AG08396 (cell line): Measurements from ENCODE around the gene ZNF732.
"Not testable (repeated sequence)": the region's sequence is repeated elsewhere in the genome, so short reads cannot be mapped to it uniquely, and the experiment has no call there.

ENCODE experiments used
- DNase-seq: peaks from one replicate; pipeline ENCODE4 v3.0.0; 2012; ENCODE audit warnings: low spot score, mixed read lengths

ZNF732 gene

DNA sequence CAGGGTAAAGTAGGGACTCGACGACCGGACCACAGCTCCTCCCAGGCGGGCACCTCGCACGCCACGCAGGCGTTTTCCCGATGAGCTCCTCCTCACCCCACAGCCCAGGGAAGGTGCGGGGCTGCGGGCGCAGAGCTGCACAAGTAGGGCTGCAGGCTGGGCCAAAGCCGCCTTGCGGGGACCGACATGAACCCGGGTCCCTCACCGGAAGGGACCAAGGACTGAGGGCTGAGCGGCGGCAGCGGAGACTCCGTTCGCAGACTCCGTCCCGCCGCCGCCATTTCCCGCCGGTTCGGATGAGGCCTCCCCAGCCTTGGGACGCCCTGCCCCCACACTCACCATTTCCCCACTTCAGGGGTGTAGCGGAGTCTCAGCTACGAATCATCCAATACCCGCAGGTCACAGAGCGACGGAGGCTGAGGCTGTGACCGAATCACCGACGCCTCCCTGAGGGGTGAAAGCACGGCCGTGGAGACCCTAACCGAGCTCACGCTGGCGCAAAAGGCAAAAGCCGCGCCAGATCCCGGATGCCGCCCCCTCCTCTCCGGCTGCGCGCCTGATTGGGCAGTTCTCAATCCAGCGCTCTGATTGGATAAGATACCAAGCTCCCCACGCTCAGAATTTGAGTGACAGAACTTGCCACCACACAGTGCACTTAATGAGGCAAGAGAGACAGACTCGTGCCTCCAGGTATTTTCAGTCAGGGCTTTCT is at the start of gene ZNF732:
Gene ZNF732 (minus strand): TSS at position 506 of the 712 bp plus-strand sequence. CDS start 164 bp downstream, at position 342.
- peak; percentile 75 for DNase-seq

DNA sequence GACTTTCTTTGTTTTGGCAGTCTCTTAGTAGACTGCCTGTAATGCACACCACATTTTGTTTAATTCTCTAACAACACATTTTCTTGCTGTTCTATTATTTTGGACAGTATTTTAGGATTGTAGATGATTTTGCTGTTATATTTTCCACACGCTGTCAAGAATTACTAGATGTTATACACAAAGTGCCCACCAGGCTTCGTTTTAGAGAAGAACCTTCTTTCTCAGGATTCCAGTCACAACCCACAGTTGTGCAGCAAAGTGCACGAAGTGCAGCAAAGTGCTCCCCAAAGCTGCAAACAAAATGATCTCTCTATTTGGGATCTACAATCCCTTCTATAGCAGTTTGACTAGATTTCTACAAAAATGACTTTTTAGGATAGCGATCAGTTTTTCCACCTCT is 34.7 kb upstream of the ZNF732 start:
- no peak for DNase-seq

DNA sequence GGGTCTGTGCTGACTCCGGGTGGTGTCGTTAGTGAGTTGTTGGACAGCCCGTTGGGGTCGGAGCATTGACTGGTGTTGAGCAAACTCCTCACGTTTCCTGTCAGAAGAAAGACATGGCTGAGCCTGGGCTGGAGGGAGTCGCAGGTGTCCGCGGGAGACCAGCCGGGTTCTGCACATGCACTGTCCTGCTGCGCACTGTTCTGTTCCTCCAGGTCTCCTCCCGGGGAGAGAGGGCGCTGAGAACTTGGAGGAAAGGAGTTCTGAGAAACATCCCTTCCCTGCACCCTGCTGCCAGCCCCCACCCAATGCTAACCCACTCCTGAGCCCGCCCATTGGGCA is 33.5 kb upstream of the ZNF732 start:
- DNase-seq, result no peak

DNA sequence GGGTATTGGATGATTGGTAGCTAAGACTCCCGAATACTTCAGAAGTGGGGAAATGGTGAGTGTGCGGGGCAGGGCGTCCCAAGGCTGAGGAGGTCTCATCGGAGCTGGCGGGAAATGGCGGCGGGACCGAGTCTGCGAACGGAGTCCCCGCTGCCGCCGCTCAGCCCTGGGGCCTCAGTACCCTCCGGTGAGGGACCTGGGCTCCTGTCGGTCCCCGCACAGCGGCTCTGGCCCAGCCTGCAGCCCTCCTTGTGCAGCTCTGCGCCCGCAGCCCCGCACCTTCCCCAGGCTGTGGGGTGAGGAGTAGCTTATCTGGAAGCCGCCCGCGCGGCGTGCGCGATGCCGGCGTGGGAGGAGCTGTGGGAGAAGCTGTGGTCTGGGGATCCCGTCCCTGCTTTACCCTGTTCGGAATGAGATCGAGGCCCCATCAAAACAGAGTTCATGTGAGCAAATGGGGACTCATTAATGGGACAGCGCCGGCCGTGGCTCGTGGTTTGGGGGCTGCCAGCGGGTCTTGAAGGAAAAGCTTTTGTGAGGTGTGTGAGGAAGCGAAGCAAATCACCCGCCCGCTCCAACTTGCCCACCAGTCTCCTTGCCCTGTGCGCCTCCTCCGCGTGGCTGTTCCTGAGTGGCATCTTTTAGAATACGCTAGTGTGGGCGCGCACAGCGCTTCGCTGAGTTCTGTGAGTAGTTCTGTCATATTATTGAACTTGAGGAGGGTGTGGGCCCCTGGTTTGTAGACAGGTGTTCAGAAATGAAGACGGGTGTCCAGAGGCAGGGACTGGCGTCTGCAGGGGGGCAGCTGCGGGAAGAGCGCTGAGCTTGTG is 32.9 kb upstream of the ZNF732 start:
- peak; percentile 47 for DNase-seq

DNA sequence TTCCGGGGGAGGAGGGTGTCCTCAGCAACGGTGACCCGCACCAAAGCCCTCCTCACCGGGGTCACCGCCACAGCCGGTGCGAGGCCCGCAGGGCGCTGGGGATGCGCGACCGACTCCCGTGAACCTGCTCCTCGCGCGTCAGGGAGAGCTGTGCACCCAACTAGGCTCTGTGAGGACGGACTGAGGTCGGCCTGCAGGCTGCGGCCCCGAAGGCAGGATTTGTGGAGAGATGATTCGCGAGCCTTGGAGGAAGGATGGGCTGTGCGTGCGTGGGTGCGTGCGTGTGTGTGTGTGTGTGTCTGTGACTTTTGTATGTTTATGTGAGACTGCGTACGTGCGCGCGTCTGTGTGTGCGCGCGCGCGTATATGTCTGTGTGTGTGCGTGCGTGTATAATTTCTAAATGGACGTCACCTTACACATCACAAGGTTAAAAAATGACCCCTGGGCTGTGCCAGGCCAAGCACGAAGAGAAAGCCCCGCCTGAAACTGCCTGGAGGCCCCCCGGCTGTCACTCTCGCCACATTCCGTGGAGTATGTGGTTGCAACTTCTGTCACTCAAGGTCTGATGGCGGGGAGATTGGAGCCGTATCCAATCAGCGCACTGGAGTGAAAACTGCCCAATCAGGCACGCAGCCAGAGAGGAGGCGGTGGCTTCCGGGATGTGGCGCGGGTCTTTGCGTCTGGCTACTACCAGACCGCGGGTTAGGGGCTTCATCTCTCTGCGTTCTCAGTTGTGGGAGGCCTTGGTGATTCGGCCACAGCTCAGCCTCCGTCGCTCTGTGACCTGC is 32.1 kb upstream of the ZNF732 start, which contains the start of gene ZNF141:
Gene ZNF141 (plus strand): TSS at position 672 of the 789 bp plus-strand sequence. CDS start 170 bp downstream, outside the sequence.
- peak; percentile 99 for DNase-seq

DNA sequence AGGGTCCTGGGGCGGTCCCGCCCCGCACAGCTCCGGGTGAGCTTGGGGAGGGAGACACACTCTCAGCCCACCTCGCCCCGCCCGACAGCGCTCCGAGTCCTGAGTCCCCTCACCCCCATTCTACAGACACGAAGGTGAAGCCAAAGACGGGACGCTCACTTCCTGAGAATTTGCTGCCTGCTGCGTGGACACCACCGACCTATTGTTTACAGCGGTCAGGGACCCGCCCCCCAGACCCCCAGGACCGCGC is 31.5 kb upstream of the ZNF732 start:
- no peak for DNase-seq

DNA sequence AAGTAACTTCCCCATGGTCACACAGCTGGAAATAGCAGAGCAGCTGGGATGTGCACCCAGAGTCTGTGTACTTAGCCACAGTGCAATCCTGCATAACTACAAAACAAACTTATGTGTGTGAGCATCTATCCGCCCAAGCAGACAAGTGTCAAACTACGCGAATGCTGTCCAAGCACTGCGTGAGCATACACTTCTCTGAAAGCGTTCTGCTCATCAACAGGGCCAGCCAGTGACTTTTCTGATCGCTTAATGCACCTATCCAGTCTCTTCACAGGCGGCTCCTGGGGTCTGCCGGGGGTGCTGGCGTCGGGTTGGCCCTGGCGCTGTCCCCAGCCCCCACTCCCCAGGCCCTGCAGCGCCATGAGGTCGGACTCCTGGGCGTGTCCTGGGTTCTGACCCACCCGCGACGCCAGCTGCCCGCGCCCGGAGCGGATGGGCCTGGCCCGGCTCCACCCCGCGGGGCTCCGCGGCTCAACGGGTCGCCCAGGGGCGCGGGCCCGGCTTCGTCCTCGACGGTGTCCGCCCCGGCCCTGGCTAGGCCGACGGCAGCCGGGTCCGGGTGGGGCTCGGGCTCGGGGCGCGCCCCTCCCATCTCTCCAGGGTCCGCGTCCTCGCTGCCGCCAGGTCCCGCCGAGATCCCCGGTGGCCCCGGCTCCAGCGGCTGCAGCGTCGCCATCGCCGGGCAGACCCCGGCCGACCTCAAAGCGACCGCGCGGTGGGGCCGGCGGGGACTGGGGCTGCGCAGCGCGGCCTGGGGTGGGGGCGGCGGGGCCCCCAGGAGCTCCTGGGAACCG is 31.0 kb upstream of the ZNF732 start:
- DNase-seq, result peak; percentile 47

DNA sequence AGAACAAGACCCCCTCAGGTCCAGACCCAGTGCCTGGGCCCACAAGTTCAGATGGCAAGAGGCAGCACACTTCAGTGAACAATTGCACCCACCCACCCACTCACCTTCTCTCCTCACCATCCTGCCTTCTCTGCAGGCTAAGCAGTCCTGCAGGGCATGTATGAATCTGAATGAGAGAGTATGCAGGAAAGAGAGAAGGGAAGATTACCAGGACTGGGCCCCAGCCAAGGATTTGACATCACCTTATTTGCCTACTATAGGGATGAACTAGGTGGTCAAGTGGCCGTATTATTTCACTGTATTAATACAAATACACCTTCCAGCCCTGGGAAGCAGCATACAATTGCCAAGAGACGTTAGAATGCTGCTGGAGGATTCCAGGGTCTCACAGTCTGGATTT is 30.2 kb upstream of the ZNF732 start:
- no peak for DNase-seq

DNA sequence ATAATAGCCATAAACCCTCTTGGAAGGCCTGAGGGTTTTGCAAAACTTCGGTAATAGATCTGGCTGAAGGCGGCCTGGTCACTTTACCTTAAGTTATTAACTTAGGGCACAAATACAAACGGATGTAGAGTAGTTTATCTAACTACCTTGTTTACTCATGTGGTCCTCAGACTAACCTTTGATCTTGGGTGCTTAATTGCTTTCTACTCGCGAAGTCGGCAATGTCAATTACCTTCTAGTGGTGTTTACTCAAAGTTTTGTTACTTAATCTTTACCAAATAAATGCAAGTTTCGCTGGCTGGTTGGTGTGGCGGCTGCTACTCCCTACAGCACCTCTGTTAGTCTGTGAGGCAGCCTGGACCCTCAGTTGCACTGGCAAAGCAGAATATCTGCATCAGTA is 23.5 kb upstream of the ZNF732 start:
- no peak for DNase-seq

DNA sequence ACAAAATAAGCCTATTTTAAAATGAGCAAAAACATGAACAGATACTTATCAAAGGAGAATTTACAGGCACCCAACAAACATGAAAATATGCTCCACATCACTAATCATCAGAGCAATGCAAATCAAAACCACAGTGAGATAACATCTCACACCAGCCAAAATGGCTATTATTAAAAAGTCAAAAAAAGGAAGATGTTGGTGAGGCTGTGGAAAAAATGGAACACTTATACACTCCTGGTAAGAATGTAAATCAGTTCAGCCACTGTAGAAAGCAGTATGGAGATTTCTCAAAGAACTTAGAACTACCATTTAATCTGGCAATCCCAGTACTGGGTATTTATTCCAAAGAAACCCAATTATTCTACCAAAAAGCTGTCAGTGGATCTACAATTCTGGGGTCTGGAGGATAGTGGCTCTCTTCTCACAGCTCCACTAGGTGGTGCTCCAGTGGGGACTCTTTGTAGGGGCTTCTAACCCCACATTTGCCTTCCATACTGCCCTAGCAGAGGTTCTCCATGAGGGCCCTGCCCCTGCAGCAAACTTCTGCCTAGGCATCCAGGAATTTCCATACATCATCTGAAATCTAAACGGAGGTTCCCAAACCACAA is 9.1 kb upstream of the ZNF732 start:
- no peak for DNase-seq

DNA sequence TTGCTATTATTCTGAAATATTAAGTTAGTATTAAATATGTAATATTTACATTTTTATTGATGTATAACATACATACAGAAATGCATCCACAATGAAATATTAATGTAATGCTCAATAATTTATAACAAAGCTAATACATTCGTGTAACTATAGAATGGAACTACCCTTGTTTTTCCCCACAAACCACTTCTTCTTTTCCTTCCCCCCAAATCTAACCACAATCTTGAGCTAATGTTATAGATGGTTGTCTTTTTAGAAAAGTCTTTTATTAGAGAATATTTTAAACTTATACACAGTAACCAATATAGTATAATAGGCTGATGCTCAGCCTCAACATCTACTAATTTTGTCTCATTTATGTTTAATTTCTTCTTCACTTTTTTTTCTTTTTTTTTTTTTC is 4.5 kb upstream of the ZNF732 start:
- DNase-seq, result no peak

DNA sequence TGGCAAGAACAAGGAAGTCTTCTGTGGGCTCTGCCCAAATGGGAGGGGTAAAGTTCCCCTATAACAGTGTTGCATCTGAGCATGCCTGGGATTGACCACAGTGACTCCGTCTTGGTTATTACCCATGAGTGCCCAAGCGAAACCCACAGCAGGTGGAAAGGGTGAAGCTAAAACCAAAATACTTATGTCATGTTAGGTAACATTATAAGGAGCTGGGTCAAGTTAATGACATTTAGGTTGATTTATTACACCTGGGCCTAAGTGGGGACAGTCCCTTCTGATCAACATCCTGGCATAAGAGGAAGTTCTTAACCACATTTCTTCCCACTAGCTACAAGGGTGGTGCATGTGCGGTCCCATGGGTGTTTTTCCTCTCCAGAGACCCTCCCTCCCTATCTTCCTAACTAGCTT is 1.3 kb upstream of the ZNF732 start:
- DNase-seq, result no peak

DNA sequence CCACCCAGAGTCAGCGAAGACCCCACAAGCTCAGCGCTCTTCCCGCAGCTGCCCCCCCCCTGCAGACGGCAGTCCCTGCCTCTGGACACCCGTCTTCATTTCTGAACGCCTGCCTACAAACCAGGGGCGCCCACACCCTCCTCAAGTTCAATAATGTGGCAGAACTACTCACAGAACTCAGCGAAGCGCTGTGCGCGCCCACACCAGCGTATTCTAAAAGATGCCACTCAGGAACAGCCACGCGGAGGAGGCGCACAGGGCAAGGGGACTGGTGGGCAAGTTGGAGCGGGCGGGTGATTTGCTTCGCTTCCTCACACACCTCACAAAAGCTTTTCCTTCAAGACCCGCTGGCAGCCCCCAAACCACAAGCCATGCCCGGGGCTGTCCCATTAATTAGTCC is 758 bp downstream of the ZNF732 start:
- DNase-seq, result not testable (repeated sequence)

DNA sequence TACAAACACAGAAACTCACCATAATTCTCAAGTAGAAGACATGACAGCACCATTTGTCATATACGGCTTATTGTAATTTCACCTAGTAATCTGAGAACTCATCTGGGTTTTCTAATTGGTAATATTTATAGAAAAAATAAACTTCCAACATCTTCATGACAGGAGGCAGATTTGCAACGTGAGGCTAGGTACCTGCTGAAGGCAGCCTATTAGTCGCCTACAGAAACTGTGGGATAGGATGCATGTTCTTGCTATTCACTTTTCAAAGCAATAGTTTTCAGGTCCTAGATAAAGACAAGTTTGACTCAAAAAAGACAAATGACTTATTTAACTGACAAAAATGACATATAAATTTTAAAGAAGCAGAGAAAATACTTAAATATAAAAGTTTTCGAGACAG is 2.9 kb downstream of the ZNF732 start:
- no peak for DNase-seq

DNA sequence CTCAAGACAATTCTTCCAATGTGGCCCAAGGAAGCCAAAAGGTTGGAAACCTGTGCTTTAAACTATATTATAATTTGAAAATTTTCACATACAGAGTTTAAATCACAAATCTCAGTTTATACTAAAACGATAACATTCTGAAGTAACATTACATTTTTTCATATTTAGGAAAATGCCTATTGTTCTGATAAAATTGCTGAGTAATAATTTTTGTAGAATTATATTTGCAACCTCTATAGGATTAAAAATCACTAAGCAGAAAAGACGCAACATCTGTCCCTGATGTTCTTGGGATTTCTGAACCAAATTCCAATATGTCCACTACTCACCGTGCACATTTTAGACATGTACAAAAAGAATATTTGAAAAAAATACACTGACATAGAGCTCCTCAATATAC is 10.5 kb downstream of the ZNF732 start:
- DNase-seq, result no peak

DNA sequence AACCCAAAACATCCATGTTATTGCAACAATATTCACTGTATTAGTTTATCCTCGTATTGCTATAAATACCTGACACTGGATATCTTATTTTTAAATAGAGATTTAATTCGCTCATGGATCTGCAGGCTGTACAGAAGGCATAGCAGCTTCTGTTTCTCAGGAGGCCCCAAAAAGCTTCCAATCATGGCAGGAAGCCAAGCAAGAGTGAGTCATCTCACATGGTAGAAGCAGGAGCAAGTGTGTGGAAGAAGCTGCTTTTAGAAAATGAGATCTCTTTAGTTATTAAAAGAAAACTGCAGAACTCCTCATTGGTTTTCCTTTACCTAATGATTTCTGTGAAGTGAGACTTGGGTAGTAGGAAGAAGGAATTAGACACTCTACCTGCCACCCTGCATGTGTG is 16.4 kb downstream of the ZNF732 start:
- DNase-seq, result no peak

DNA sequence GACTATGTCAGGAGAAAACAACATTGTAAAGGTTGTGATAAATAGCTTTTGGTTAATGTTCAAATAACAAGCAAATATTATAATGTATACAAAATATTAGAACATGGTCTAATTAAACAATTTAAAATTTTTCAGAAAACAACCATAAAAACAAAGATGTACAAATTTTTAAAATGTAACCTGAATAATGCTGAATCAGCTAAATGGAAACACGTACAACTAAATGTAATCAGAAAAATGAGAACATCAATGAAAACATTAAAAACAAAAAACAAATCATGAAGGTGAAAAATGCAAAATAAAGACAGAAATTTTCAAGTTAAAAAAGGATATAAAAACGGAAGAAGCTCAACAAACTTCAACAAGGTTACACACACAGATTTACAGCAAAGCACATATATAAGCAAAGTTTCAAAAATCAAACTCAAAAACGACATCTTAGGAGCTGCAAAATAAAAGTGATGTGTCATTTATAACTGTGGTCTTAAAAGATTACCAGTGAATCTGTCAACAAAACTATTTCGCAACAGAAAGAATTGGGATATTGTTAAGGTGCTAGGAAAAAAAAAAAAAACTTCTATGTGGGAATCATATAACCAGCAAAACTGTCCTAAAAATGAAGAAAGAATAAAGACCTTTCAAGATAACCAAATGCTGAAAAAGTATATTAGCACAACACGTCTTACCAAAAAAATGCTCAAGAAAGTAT is 31.8 kb downstream of the ZNF732 start:
- no peak for DNase-seq

DNA sequence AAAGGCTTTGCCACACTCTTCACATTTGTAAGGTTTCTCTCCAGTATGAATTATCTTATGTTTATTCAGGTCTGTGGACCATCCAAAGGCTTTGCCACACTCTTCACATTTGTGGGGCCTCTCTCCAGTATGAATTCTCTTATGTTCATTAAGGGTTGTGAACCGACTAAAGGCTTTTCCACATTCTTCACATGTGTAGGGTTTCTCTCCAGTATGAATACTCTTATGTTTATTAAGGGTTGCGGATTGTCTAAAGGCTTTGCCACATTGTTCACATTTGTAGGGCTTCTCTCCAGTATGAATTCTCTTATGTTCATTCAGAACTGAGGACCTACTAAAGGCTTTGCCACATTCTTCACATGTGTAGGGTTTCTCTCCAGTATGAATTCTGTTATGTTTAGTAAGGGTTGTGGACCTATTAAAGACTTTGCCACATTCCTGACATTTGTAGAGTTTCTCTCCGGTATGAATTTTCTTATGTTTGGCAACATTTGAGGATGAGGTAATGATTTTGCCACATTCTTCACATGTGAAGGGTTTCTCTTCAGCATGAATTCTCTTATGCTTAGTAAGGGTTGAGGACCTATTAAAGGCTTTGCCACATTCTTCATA is 33.7 kb downstream of the ZNF732 start:
- no peak for DNase-seq

DNA sequence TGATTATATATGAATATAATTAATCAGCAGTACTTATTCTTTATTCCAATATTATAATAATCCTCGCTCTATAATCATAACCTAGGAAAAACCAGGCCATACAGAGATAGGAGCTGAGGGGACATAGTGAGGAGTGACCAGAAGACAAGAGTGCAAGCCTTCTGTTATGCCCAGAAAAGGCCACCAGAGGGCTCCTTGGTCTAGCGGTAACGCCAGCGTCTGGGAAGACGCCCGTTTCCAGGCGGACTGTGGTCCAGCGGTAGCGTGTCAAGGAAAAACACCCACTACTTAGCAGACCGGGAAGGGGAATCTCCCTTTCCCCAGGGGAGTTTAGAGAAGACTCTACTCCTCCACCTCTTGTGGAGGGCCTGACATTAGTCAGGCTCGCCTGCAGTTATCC is 46.0 kb downstream of the ZNF732 start:
- DNase-seq, result not testable (repeated sequence)

DNA sequence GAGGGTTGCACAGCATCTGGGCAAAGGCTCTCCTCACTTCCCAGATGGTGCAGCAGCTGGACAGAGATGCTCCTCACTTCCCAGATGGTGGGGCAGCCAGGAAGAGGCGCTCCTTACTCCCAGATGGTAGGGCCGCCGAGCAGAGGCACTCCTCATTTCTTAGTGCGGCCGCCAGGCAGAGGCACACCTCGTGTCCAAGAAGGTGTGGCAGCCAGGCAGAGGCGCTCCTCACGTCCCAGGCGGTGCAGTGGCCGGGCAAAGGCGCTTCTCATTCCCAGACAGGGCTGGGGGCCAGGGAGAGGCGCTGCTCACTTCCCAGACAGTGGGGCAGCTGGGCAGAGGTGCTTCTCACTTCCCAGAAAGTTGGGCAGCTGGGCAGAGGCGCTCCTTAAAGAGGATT is 48.8 kb downstream of the ZNF732 start:
- no peak for DNase-seq
